HEK293T (cell line): ENCODE measurements around the gene ZNF683.

Source experiments
- CTCF ChIA-PET: fragments of 350-600 bp; formaldehyde crosslinking; extraction: SDS; loops from one replicate; lab custom pipeline; 2021; ENCODE audit warnings: antibody characterized with exemption, inconsistent platforms; lab: Yijun Ruan, JAX
- POLR2A ChIA-PET: fragments of 350-600 bp; formaldehyde crosslinking; extraction: SDS; loops from one replicate; lab custom pipeline; 2020; ENCODE audit warnings: antibody characterized with exemption, inconsistent platforms; lab: Yijun Ruan, JAX
- DNase-seq: peaks from one replicate; pipeline ENCODE4 v3.0.0; 2012; ENCODE audit warnings: mixed read lengths; ENCODE audit errors: extremely low spot score
- ARNT ChIP-seq: fragments of 450-650 bp; IDR thresholded peaks from 2 replicates; pipeline ENCODE4 v1.6.1; 2017; ENCODE audit warnings: mild to moderate bottlenecking
- BHLHE40 ChIP-seq: fragments of 450-650 bp; IDR thresholded peaks from 2 replicates; pipeline ENCODE4 v1.6.1; 2016; ENCODE audit warnings: mild to moderate bottlenecking, moderate library complexity, borderline replicate concordance
- CTBP1 ChIP-seq: fragments of 450-650 bp; IDR thresholded peaks from 2 replicates; pipeline ENCODE4 v1.6.1; 2016; ENCODE audit warnings: borderline replicate concordance
- ELF4 ChIP-seq: fragments of 450-650 bp; IDR thresholded peaks from 2 replicates; pipeline ENCODE4 v1.6.1; 2017; ENCODE audit warnings: antibody characterized with exemption
- FOXA1 ChIP-seq: fragments of 450-650 bp; IDR thresholded peaks from 2 replicates; pipeline ENCODE4 v1.6.1; 2016; ENCODE audit warnings: mild to moderate bottlenecking
- FOXK2 ChIP-seq: fragments of 450-650 bp; IDR thresholded peaks from 2 replicates; pipeline ENCODE4 v1.6.1; 2016; ENCODE audit warnings: mild to moderate bottlenecking
- FOXM1 ChIP-seq: fragments of 450-650 bp; IDR thresholded peaks from 2 replicates; pipeline ENCODE4 v1.6.1; 2017; ENCODE audit warnings: mild to moderate bottlenecking, borderline replicate concordance
- HDGF ChIP-seq: fragments of 450-650 bp; IDR thresholded peaks from 2 replicates; pipeline ENCODE4 v1.6.1; 2017; ENCODE audit warnings: antibody characterized with exemption, borderline replicate concordance
- L3MBTL2 ChIP-seq: fragments of 450-650 bp; conservative IDR thresholded peaks from 2 replicates; pipeline ENCODE4 v1.6.1; 2016; ENCODE audit warnings: mild to moderate bottlenecking
- LEF1 ChIP-seq: fragments of 450-650 bp; IDR thresholded peaks from 2 replicates; pipeline ENCODE4 v1.6.1; 2017; ENCODE audit warnings: mild to moderate bottlenecking, borderline replicate concordance
- NFRKB ChIP-seq: fragments of 450-650 bp; IDR thresholded peaks from 2 replicates; pipeline ENCODE4 v1.6.1; 2016; ENCODE audit warnings: mild to moderate bottlenecking, moderate library complexity
- PKNOX1 ChIP-seq: fragments of 450-650 bp; IDR thresholded peaks from 2 replicates; pipeline ENCODE4 v1.6.1; 2016
- SP1 ChIP-seq: fragments of 450-650 bp; IDR thresholded peaks from 2 replicates; pipeline ENCODE4 v1.6.1; 2017
- SUZ12 ChIP-seq: fragments of 450-650 bp; IDR thresholded peaks from 2 replicates; pipeline ENCODE4 v1.6.1; 2016; ENCODE audit warnings: mild to moderate bottlenecking
- TARDBP ChIP-seq: fragments of 450-650 bp; IDR thresholded peaks from 2 replicates; pipeline ENCODE4 v1.6.1; 2016
- ZNF384 ChIP-seq: fragments of 450-650 bp; IDR thresholded peaks from 2 replicates; pipeline ENCODE4 v1.6.1; 2016

ZNF683 gene

GRCh38 chr1:26353210-26353859 is 19.2 kb downstream of the ZNF683 start:
- CTCF ChIA-PET = interaction anchor here (0.8 to 1.4 kb wide), 2 partner anchors 33 to 69 kb away, joined by 3 to 4 read pairs; no protein-coding TSS in a partner anchor
- DNase-seq = no peak
- POLR2A ChIA-PET = interaction anchor here (0.5 kb wide), 1 partner anchor 127 kb away, joined by 3 read pairs; no protein-coding TSS in a partner anchor
- TF ChIP-seq LEF1 = no peak
- TF ChIP-seq PKNOX1 = no peak
- no peak for TF ChIP-seq ELF4
- no peak for TF ChIP-seq L3MBTL2
- TF ChIP-seq FOXA1 = no peak
- TF ChIP-seq SP1 = no peak
- TF ChIP-seq HDGF = no peak
- no peak for TF ChIP-seq SUZ12
- no peak for TF ChIP-seq FOXM1

- TF ChIP-seq L3MBTL2 (no peak), SP1 (no peak), FOXM1 (no peak), ZNF384 (no peak), PKNOX1 (no peak), FOXK2 (no peak), LEF1 (no peak), BHLHE40 (no peak), TARDBP (no peak), SUZ12 (no peak), HDGF (no peak), FOXA1 (no peak), ARNT (no peak)
- ChIA-PET POLR2A (no interaction called here), CTCF (interaction anchor here (0.6 to 1.4 kb wide), 3 partner anchors 34 to 762 kb away, joined by 3 to 4 read pairs (median 3); no protein-coding TSS in a partner anchor)
- DNase-seq = no peak
These were observed 20.2 kb downstream of the ZNF683 start for GRCh38 chr1:26352338-26352679.

GRCh38 chr1:26351590-26352337 is 20.8 kb downstream of the ZNF683 start:
- ChIA-PET CTCF (interaction anchor here (1.4 kb wide), 1 partner anchor 68 kb away, joined by 4 read pairs; no protein-coding TSS in a partner anchor), POLR2A (no interaction called here)
- no peak for DNase-seq
- TF ChIP-seq FOXM1 (no peak), FOXA1 (no peak), LEF1 (no peak), CTBP1 (no peak), ZNF384 (no peak), TARDBP (no peak), ELF4 (no peak), FOXK2 (no peak), SUZ12 (no peak), PKNOX1 (no peak), SP1 (no peak), L3MBTL2 (no peak), BHLHE40 (no peak), HDGF (no peak), ARNT (no peak), NFRKB (no peak)

DNA sequence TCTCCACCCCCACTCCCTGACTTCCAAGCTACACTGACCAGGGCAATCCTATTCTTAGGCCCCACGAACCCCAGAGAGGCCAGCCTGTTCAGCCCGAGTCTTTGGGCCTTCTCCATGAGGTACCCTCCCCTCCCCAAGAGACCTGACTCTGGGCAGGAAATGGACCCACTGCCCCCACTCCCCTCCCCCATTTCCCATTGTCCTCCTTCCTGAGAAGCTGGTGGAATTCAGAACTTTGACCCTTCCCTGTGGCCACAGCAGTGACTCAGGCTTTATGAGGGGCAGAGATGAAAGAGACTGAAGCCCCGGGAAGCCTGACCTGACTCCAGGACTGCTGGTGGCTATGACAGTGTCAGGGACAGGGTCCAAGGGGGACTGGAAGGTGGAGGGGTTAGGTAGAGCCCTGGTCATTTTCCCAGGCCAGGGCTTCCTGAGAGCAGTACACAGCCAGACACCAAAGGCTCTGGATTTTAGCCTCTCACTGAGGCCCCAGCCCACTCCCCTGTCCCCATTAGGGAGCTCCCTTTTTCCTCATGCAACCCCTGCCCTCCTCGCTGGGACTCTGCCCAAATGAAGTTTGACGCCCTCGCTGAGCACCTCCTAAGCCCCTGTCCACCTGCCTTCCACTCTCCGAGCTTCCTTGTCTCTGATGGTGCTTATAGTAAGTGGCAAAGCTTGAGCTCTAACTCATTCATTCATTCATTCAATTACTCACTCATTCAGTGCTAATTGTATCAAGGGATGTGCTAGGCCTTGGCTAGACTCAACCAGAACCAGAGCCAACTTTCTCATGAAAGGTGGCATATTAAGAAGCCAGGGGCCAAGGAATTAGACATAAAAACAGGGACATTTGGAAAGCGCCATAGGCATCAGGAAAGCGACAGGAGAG is 21.6 kb downstream of the ZNF683 start:
- ChIA-PET POLR2A (no interaction called here), CTCF (interaction anchor here (1.1 kb wide), 1 partner anchor 13 kb away, joined by 3 read pairs; no protein-coding TSS in a partner anchor)
- TF ChIP-seq ARNT = no peak
- no peak for TF ChIP-seq L3MBTL2
- TF ChIP-seq LEF1 = no peak
- no peak for TF ChIP-seq SUZ12
- TF ChIP-seq HDGF = no peak
- no peak for TF ChIP-seq FOXK2
- no peak for TF ChIP-seq TARDBP
- no peak for TF ChIP-seq ELF4
- no peak for TF ChIP-seq FOXM1
- TF ChIP-seq CTBP1 = no peak
- no peak for TF ChIP-seq ZNF384
- TF ChIP-seq FOXA1 = no peak
- TF ChIP-seq SP1 = no peak
- TF ChIP-seq PKNOX1 = no peak
- DNase-seq = no peak
